Activated CD8-positive, alpha-beta memory T cell treated with anti-CD3 and anti-CD28 coated beads for 4 hours (primary cell): ENCODE results near the gene CFAP53.
"Not testable (repeated sequence)": the region's sequence is repeated elsewhere in the genome, so short reads cannot be mapped to it uniquely, and the experiment has no call there.

ENCODE experiments used
- DNase-seq, 2 donors: peaks; one replicate each; pipeline ENCODE4 v3.0.0-alpha.2; 2020; ENCODE audit warnings: low read depth in 2 of 2

CFAP53 gene, protein sequence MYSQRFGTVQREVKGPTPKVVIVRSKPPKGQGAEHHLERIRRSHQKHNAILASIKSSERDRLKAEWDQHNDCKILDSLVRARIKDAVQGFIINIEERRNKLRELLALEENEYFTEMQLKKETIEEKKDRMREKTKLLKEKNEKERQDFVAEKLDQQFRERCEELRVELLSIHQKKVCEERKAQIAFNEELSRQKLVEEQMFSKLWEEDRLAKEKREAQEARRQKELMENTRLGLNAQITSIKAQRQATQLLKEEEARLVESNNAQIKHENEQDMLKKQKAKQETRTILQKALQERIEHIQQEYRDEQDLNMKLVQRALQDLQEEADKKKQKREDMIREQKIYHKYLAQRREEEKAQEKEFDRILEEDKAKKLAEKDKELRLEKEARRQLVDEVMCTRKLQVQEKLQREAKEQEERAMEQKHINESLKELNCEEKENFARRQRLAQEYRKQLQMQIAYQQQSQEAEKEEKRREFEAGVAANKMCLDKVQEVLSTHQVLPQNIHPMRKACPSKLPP

DNA sequence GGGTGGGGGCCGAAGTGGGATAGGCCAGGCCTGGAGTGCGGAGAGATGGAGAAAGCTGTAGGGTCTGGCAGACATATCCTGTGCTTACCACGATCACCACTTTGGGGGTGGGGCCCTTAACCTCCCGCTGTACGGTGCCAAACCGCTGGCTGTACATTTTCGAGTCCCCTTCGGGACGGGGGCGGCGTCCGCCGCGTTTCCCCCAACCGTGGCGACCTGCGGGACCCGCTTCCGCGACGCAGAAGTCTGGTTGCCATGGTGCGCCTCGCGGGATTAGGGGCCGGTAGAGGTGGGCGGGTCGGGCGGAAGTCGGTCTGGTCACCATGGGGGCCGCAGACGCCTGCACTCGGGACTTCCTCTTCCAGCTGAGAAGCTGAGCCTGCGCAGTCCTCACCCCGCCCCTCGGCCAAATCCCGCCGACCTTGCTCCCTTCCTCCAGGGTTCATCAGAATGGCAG is at the start of gene CFAP53:
TSS of gene CFAP53 (minus strand) at position 248 of the 457 bp plus-strand sequence. CDS start at position 157, 91 bp downstream.
- peak; percentile 75 to 76 for DNase-seq

DNA sequence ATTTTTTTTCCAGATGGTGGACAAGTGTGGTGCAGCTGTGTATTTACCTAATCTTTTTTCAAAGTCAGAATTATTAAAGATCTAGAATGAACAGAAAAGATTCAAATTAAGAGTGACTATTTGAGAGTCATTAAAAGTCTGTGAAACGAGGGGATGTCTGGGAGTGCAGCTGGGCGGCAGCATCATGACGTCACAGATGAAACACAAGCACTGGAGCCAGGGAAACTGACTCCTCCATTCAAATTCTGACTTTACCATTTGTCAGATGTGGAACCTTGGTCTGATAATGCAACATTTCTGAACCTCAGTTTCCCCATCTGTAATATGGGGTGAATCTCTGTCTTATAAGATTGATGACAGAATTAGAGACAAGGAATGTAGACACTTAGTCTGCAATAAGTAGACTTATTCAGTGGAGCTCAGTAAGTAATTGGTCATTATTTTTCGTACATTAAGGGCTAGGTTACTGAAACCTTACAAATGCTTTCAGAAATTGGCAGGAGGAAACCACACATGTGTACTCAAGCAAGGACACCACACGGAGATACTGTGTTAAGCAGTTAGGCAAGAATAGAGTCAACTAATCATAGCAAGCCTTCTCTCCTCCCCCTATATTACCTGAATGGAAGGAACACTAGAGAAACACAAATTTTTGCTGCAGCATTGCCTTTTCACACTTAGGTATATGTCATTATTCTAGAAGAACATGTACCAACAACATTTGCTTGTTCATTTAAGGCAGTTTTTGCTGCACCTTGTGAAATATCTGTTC is 49.0 kb upstream of the CFAP53 start:
- DNase-seq: no peak

DNA sequence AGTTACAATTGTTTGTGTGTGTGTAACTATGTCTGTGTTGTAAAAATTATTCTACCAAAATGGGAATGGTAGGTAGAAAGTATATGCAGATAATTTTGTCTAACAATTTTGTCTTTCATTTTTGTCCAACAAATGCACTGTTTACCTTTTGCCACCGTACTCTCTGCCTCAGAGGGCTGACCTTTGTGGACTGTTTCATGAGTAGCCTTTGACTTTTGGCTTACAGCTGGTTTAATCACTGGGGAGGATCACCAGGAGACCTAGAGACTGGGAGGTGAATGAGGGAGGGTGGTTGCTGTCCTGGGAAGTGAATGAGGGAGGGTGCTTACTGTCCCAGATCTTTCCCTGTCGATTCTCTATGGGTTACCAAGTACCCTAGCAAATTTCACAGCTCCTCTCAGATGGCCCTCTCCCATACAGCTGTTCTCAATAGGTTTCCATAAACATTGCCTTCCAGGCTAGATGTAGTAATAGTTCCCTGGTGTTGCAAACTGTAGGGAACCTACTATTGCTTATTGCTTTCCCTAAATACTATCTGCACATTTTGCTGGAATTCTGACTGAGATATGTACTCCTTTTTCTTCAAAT is 47.7 kb upstream of the CFAP53 start:
- no peak for DNase-seq

DNA sequence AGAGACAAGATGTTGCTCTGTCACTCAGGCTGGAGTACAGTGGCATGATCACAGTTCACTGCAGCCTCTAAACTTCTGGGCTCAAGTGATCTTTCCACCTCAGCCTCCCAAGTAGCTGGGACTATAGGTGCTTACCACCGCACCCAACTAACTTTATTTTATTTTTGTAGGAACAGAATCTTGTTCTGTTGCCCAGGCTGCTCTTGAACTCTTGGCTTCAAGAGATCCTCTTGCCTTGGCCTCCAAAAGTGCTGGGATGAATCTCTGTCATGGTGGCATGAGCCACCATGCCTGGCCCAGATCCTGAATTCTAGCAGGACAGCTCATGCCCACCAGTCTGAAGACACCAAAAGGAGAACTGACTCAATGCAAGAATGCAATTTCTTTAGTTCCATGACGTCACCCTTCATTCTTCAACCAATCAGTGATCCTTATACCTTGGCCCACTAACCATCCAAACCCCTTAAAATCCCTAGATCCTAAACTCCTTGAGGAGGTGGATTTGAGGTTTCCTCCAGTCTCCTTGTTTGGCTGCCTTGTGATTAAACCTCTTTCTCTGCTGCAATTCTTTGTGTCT is 46.8 kb upstream of the CFAP53 start:
- DNase-seq: no peak

DNA sequence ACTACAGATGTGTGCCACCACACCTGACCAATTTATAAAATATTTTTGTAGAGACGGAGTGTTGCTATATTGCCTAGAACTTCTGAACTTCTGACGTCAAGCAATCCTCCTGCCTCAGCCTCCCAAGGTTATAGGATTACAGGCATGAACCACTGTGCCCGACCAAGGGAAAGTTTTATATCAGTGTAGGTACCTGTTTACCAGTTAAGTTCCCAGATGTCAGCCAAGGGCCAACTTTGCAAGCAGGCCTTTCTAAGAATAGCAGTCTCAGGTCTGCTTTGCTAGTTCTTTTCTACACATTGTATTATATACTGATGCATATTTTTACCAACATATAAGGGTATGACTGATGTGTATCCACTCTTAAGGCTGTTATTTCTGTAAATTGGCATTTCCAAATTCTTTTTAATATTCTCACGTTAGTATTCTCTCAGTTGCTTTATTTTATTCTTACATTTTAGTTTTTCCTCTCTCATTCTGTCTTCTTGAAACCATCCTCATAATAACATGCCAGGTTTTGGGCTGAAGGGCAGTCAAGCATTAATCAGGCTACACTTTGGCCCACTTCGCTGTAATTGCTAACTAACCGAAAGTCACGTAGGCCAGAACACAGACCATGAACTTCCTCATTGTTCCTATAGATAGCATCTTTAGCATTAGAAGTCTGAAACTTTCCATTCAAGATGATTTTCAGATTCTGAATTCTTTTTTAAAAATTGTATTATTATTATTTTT is 46.2 kb upstream of the CFAP53 start:
- no peak for DNase-seq

DNA sequence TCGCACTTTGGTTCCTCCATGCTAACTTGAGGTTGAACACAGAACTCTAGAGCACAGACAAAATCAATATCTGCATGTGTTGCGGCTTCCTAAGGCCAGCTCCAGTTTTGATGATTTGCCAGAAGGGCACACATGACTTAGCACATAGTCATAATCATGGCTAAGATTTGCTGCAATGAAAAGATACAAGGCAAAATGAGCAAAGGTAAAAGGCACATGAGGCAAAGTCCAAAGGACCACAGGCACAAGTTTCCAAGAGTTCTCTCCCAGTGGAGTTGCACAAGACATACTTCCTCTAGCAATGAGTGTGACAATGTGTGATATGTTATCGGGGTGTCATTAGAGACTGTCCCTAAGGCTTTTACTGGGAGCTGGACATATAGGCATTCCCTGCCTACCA is 45.4 kb upstream of the CFAP53 start:
- DNase-seq: no peak

DNA sequence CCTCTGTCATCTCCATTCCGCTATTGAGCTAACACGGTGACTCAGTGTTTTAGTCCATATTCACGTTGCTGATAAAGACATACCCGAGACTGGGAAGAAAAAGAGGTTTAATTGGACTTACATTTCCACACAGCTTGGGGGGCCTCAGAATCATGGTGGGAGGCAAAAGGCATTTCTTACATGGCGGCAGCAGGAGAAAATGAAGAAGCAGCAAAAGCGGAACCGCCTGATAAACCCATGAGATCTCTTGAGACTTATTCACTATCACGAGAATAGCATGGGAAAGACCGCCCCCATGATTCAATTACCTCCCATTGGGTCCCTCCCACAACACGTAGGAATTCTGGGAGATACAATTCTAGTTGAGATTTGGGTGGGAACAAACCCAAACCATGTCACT is 43.8 kb upstream of the CFAP53 start:
- no peak for DNase-seq

DNA sequence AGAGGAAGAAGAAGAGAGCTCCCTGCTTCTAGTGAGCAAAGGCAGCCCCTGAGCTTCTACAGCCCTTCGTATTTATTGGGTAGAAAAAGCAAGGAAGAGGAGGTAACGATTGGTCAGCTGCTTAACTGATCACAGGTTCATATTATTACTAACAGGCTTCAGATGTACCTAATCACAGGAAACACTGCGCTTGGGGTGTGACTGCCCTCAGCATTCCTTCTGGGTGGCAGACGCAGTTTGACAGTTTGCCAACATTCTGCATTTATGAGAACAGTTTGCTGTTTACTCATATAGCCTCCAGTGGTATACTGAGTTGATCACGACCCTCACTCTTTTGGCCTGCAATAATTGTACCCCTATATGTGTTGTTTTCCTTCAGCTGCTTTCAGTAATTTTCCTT is 42.6 kb upstream of the CFAP53 start:
- DNase-seq: not testable (repeated sequence)

DNA sequence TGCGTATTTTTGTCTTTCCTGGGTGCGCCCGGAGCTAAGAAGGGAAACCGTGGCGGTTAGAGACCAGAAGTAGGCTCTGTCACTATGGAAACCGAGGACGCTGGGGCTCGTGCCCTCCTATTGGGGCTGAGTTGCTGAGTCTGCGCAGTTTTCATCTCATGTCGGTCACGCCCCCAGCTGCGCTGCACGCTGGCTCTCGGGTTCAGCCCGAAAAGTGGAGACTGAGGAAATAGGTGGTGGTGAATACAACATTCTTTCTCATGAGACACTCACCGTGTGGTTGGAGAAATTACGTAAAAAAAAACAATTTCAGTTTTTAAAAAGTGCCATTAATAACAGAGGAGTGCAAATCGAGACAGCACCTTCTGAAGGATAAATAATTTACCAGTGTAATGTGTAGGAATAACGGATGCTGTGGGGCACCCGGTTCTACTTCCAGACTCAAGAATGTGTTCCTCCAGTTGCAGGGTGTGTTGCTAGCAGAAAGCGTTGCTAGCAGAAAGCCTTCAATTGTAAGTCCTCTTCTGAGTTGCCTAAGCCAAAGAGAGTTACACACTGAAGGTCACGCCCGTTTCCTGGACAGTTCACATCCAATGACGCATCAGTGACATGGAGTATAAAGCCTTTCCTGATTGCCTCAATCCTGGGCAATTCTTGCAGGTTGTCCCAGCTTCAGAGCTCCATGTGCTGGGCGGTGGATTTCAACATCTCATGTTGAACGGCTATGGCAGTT is 41.6 kb upstream of the CFAP53 start:
- DNase-seq: peak; percentile 76 to 82

DNA sequence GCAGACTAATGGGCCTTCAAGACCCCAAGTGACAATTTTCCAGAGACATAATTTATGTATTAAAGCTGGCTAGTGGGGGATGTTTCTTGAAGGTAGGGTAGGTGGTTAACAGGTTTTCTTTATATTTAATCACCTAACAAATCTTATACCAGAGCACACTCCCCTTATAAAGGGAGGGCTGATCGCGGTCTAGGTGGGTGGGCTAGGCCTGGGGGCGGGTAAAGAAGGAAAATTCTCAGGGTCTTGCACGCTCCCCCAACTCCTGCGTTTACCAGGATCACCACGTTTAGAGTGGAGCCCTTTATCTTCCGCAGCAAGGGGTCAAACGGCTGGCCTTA is 41.1 kb upstream of the CFAP53 start:
- DNase-seq: no peak

DNA sequence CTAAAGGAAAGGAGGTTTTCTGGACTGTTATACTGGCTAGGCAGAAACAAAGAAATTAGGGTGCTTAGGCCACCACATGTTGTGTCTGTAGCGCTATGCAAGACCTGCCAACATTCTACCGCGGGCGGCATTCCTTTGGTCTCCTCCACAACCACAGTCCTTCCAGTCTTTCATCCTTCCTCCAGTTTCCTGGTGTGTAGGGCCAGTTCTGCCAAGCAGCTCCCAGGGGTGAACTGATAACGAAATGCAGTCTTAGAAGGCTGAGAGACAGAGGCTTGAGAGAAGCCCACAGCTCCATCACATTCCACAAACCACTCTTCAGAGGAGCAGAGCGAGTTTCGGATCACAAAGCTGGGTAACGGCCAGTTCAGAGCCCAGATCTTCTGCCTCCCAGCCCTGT is 40.6 kb upstream of the CFAP53 start:
- no peak for DNase-seq

DNA sequence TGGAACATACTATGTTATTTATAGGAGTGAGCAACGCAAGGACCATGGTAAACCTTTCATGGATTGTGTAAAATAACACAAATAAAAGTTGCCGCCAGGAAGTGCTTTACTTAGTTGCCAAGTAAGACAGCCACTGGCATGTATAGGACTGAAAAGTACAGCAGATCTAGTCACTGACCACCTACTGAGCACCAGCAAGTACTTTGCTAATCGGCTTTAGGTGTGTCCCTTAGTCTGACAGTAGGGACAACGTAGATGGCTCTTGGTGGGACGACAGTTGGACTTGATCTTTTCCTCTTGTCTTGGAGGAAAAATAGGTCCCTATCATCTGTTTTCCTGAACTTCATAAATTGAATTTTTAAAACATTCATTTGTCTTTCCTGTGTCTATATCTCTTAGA is 34.8 kb upstream of the CFAP53 start:
- no peak for DNase-seq

DNA sequence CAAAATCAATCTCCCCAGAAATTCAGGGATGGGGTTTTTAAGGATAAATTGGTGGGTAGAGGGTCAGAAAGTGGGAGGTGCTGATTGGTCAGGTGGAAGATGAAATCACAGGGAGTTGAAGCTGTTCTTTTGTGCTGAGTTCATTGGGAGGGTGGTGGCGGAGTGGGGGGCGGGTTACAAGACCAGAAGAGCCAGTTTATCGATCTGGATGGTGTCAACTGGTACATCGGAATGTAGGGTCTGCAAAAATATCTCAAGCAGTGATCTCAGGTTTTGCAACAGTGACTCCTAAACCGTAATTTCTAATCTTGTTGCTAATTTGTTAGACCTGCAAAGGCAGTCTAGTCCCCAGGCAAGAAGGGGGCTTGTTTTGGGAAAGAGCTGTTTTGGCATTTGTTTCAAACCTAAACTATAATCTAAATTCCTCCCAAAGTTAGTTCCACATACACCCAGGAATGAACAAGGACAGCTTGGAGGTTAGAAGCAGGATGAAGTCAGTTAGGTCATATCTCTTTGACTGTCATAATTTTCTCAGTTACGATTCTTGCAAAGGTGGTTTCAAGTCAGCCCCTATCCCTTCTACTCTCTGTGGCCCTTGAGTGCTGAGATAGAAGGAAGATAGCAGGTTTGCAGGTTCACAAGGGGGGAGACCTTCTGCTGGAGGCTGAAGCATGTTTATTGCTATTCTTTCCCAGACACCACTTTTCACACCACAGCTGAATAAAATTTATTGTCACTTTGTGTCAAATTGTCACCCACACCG is 33.5 kb upstream of the CFAP53 start:
- no peak for DNase-seq

DNA sequence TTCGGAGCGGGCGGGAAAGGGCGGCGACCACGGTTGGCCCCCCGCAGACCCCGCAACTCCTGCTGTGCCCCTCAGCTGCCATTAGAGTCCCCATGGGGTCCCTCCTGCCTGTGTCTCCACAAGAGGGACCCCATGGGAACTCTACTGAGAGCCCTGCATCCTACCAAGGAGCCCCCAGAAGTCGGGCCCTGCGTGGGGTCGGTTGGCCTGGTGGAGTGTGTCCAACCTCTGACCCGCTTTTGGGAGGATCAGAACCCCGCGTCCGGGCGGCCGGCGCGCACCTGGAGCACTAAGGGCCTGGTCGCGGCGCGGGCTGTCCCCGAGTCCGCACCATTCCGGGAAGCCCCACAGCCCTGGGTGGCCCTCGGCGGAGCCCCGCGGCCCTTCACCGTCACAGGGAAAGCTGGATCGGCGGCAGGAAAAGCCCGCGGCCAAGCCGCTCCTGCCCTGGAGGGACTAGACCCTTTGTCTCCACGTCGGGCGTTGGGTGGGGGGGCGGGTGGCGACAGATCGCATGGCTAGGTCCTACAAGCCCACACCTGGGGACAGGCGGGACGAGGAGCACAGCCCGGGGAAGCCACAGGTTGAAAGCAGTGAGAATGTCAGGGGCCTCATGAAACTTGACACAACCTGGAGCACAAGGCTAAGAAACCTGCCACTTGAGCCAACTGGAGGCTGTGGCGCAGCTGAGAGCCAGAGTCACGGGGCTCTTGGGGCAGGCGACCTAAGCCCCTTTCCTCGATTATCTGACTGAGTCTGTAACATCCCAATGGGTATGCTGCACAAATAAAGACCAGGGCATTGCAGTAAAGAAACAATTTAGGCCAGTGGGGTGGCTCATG is 32.4 kb upstream of the CFAP53 start:
- DNase-seq: no peak

DNA sequence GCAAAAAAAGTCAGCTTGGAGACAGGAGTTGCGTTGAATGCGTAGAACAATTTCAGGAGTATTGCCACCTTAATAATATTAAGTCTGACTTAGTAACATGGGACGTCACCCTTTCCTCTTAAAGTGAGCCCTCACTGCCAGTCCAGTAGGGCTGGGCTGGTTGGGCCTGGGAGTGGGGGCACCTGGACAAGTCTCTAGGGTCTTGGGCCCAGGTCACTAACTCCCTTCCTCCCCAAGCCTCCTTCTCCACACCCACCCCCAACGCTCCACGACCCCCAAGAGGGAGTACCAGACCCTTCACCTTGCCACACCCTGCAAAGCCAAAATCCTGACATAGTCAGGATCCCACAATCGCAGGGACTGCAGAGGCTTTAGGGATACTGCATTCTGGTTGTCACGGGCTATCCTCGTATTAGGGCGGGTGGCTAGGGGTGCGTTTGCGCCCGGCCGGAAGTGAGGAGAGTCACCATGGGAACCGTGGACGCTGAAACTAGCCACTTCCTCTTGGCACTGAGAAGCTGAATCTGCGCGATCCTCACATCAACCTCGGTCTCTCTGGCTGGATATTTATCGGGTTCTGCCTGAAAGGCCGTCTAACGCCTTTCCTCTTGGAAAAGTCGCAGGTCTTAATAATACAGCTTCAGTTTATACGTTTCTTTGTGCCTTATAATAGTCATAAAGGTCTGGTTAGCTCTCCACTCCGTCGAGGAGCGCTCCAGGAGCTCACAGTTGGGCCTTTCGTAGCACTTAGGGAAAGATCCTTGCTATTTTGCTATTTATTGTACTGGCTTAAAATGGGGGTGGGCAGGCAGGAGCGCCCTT is 31.5 kb upstream of the CFAP53 start:
- peak in 1 of 2 donors; percentile 36 for DNase-seq

DNA sequence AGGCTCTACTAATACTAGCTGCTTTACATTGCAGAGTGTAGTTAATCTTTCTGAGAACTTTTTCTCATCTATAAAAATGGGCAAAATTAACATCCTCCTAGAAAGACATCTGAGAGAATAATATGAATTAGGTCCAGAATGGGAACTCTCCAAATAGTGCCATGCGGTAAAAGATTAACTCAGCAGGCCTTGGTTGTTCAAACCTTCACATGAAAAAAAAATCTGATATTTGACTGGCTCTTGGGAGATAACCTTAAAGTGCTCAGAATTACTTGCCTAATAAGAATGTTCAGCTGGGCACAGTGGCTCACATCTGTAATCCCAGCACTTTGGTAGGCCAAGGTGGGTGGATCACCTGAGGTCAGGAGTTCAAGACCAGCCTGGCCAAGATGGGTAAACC is 26.7 kb upstream of the CFAP53 start:
- no peak for DNase-seq

DNA sequence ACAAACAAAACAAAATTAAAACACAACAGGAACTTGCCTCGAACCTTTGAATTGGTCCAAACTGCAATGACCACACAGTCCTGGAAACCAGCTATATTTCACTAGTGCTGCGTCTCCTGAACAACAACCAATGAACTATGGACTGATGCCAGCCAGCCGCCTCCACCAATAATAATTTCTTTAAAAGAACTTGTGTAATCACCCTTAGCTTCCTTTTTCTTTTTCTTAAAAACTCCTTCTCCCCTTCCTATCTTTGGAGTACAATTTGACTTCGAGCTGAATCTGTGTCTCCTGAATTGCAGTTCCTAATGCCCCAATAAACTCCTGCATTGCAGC is 22.8 kb upstream of the CFAP53 start:
- no peak for DNase-seq

DNA sequence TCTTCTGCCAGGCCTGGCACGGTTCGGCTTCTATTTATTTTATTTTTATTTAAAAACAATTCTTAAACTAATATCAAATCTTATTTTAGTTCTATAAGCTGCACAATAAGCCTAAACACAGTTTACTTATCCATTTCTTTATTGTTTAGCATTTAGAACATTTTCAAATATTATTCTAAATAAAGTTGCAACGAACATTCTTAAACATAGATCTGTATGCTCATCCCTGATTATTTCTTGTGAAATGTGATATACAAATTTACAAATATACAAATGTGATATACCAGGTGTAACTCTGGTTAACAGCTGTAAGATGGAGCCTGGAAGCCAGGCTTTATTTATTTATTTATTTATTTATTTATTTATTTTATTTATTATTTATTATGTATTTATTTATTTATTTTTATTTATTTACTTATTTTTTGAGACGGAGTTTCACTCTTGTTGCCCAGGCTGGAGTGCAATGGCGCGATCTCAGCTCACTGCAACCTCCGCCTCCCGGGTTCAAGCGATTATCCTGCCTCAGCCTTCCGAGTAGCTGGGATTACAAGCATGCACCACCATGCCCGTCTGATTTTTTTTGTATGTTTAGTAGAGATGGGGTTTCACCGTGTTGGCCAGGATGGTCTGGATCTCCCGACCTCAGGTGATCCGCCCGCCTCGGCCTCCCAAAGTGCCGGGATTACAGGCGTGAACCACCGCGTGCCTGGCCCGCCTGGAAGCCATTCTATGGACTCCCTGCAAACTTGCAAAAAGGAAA is 22.2 kb upstream of the CFAP53 start:
- DNase-seq: not testable (repeated sequence)
